NB4 (cell line): ENCODE results near the gene FIG4.
"Not testable (repeated sequence)": the region's sequence is repeated elsewhere in the genome, so short reads cannot be mapped to it uniquely, and the experiment has no call there.

Experiments
- DNase-seq: peaks from one replicate; pipeline ENCODE4 v3.0.0; 2010; ENCODE audit warnings: low read depth
- H3K4me3 ChIP-seq: one replicate; pipeline ENCODE4 v1.5.1; 2011; ENCODE audit warnings: mild to moderate bottlenecking, low read depth, low read length, moderate library complexity
- MYC ChIP-seq: IDR thresholded peaks from 2 replicates; pipeline ENCODE4 v1.6.1; 2011; ENCODE audit warnings: low read depth, low read length
- POLR2A ChIP-seq: IDR thresholded peaks from 2 replicates; pipeline ENCODE4 v1.6.1; 2011; ENCODE audit warnings: mild to moderate bottlenecking; ENCODE audit not compliant: insufficient read length; ENCODE audit errors: extremely low read depth
- TF ChIP-seq, protein P1 (sequence below): IDR thresholded peaks from 2 replicates; pipeline ENCODE4 v1.6.1; 2011; ENCODE audit warnings: low read depth, low read length
- TF ChIP-seq, protein P2 (sequence below): IDR thresholded peaks from one replicate; pipeline ENCODE4 v1.5.1; 2012; ENCODE audit warnings: low read depth, low read length

The FIG4 gene

DNA sequence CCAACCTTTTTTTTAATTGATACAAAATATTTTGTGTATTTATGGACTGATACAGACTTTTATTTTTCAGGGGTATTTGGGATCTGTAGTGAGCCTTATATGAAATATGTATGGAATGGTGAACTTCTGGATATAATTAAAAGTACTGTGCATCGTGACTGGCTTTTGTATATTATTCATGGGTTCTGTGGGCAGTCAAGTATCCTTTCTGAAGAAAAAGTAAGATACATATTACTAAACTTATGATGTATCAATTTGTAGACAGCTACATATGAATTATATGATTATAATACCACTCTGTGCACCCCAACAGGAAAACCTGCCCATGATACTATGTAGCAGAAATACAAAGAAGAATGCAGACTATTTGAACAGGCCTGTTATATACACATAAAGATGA, 47.2 kb downstream of the FIG4 start:
- H3K4me3 ChIP-seq = no peak overlapping the region
- TF ChIP-seq POLR2A = no peak
- TF ChIP-seq MYC = no peak
- TF ChIP-seq, protein P1, sequence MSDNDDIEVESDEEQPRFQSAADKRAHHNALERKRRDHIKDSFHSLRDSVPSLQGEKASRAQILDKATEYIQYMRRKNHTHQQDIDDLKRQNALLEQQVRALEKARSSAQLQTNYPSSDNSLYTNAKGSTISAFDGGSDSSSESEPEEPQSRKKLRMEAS = no peak
- TF ChIP-seq, protein P2, sequence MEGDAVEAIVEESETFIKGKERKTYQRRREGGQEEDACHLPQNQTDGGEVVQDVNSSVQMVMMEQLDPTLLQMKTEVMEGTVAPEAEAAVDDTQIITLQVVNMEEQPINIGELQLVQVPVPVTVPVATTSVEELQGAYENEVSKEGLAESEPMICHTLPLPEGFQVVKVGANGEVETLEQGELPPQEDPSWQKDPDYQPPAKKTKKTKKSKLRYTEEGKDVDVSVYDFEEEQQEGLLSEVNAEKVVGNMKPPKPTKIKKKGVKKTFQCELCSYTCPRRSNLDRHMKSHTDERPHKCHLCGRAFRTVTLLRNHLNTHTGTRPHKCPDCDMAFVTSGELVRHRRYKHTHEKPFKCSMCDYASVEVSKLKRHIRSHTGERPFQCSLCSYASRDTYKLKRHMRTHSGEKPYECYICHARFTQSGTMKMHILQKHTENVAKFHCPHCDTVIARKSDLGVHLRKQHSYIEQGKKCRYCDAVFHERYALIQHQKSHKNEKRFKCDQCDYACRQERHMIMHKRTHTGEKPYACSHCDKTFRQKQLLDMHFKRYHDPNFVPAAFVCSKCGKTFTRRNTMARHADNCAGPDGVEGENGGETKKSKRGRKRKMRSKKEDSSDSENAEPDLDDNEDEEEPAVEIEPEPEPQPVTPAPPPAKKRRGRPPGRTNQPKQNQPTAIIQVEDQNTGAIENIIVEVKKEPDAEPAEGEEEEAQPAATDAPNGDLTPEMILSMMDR = no peak
- DNase-seq = no peak

DNA sequence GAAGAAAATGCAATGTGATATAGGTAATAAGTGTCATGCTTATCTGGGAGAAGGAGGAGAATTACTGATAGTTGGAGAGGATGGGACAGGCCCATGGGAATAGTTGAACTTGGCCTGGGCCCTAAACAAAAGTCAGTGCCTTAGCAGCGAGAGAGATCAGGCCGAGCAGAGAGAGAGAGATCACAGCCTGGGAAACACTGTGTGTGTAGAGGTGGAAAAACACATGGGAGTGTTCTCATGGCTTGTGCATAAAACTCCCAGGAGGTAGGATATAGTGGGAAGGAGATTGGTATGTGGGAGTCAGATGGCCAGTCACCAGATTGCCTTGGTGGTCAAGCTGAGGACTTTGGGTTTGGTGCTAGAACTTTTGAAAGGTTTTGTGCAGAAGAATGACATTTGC, 47.6 kb downstream of the FIG4 start:
- TF ChIP-seq POLR2A = no peak
- TF ChIP-seq, protein P2 = no peak
- TF ChIP-seq, protein P1 = no peak
- TF ChIP-seq MYC = no peak
- no peak overlapping the region for H3K4me3 ChIP-seq
- no peak for DNase-seq

DNA sequence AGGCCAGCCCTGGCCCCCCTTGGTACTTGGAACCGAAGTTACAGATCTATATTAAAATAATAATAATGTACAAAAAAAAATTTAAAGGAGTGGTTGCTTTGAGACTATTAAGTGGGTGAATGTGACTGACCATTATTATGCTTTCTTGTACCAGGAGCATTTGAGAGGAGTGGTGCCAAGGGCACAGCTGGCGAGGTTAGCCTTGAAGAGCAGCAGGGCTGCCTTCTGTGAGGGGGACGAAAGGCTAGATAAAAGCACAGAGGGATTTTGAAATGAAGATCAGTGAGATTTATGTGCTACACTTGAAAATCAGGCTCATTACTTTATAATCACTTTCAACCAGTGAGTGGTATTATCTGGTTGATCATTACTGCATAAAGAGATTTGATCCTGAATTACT, 48.6 kb downstream of the FIG4 start:
- no peak for DNase-seq
- no peak overlapping the region for H3K4me3 ChIP-seq
- TF ChIP-seq POLR2A (no peak), MYC (no peak)
- TF ChIP-seq, protein P2 = no peak
- TF ChIP-seq, protein P1 = no peak

DNA sequence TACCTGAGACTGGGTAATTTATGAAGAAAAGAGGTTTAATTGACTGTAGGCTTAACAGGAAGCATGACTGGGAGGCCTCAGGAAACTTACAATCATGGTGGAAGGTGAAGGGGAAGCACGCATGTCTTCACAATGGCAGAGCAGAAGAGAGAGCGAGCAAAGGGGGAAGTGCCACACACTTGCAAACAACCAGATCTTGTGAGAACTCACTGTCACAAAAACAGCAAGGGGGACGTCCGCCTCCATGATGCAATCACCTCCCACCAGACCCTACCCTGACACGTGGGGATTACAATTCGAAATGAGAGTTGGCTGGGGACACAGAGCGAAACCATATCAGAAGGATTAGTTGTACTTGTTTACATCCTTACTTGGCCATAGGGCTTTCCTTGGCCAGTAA, 49.7 kb downstream of the FIG4 start:
- TF ChIP-seq POLR2A (no peak), MYC (no peak)
- TF ChIP-seq, protein P1 = no peak
- TF ChIP-seq, protein P2 = no peak
- DNase-seq = peak; percentile 63
- H3K4me3 ChIP-seq = no peak overlapping the region

DNA sequence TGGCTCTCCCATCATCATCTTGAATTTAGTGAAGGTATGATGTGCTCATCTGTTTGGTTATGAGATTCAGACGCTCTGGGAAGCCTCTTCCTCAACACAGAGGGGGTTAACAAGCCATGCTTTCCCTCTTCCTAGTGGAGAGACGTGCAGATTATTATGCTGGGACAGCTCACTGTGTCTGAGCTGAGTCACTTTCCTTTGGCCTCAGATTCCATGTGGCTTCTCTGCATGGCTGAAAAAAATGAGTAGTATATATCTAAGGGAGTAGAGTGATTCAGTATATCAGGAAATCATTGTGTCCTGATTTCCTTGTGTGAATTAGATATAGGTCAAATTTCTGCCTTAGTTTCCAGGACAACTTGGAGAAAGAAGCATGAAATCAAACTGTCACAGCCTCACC, 52.6 kb downstream of the FIG4 start:
- no peak overlapping the region for H3K4me3 ChIP-seq
- no peak for DNase-seq
- TF ChIP-seq MYC (no peak), POLR2A (no peak)
- TF ChIP-seq, protein P1 = no peak
- TF ChIP-seq, protein P2 = no peak

DNA sequence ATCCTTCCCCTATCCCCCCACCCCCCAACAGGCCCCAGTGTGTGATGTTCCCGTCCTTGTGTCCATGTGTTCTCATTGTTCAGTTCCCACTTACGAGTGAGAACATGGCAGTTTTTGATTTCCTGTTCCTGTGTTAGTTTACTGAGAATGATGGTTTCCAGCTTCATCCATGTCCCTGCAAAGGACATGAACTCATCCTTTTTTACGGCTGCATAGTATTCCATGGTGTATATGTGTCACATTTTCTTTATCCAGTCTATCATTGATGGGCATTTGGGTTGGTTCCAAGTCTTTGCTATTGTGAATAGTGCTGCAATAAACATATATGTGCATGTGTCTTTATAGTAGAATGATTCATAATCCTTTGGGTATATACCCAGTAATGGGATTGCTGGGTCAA, 53.7 kb downstream of the FIG4 start:
- not testable (repeated sequence) for H3K4me3 ChIP-seq, DNase-seq
